Measurements from ENCODE around the gene EFTUD2. TPM values are rescaled to one million over a fixed set of nuclear protein-coding genes. Genes with fewer than 3 reads are reported as not detected.

EFTUD2 gene
- total and polyA plus RNA-seq, 2 of the 8 experiments (the other 6 are each of a cell fraction or from before 2014, with no cell fraction given) = 118 to 195 TPM

- H3K4ac ChIP-seq (replicated peaks; ENCODE audit: insufficient read length, low read depth, low read length) = no peak overlapping the region
- H3K4me2 ChIP-seq (ENCODE audit: insufficient read depth in 1 of 2, low read depth in 2 of 2, low read length in 2 of 2) = no peak overlapping the region
- H3K9ac ChIP-seq (replicated peaks in 1 of 4; ENCODE audit: extremely low read depth in 1 of 4, low read depth in 3 of 4, low read length in 3 of 4) = no peak overlapping the region
- FAIRE-seq = no peak
- POLR2A ChIA-PET (ENCODE audit: partially characterized antibody) = interaction anchor here (1.7 kb wide), 1 partner anchor 8 kb away, joined by 6 read pairs; no protein-coding TSS in a partner anchor
- H4K20me1 ChIP-seq (replicated peaks in 1 of 2; ENCODE audit: control insufficient read depth in 1 of 2, insufficient read depth in 2 of 2, low read length in 2 of 2) = peaks cover 0 to 11% of the 10 kb centered on the region in 2 experiments
- H2BK5ac ChIP-seq (ENCODE audit: low read depth, low read length) = no peak overlapping the region
- no peak overlapping the region for H2BK15ac ChIP-seq (ENCODE audit: low read length)
- DNase-seq (ENCODE audit: low read depth in 1 of 2, low spot score in 2 of 2) = no peak
- no peak overlapping the region for H3K23ac ChIP-seq (ENCODE audit: insufficient read length)
- CTCF ChIA-PET (ENCODE audit: partially characterized antibody) = interaction anchor here (0.6 to 1.6 kb wide), 5 partner anchors 27 to 1904 kb away, joined by 3 to 5 read pairs (median 3); partner anchors contain the start of gene ACBD4
- no peak overlapping the region for H3K14ac ChIP-seq (ENCODE audit: insufficient read length)
- no peak overlapping the region for H3K4me3 ChIP-seq (ENCODE audit: extremely low read depth in 1 of 4, insufficient read depth in 2 of 4, low read depth in 3 of 4, low read length in 4 of 4)
- H4K91ac ChIP-seq (replicated peaks; ENCODE audit: insufficient read length, low read length) = no peak overlapping the region
- no peaks in the 10 kb centered on the region for H3K27me3 ChIP-seq (replicated peaks in 1 of 4; ENCODE audit: control insufficient read depth in 3 of 4, extremely low read depth in 1 of 4, insufficient read depth in 3 of 4, low read length in 3 of 4)
- H3K56ac ChIP-seq (replicated peaks; ENCODE audit: insufficient read length, low read depth, low read length) = no peak overlapping the region
- H2AK5ac ChIP-seq (ENCODE audit: low read depth, low read length) = no peak overlapping the region
- H4K8ac ChIP-seq (ENCODE audit: extremely low read depth, insufficient read depth, low read length) = no peak overlapping the region
- no peak overlapping the region for H2BK12ac ChIP-seq (ENCODE audit: low read depth, low read length)
- peaks cover 2% of the 10 kb centered on the region; the same call in 1 of the 2 replicates for H3K79me1 ChIP-seq (ENCODE audit: low read depth, low read length)
- no peaks in the 10 kb centered on the region for H3K4me1 ChIP-seq (replicated peaks in 1 of 4; ENCODE audit: control insufficient read depth in 3 of 4, insufficient read depth in 4 of 4, low read length in 3 of 4)
- no peaks in the 10 kb centered on the region for H3K9me3 ChIP-seq (ENCODE audit: insufficient read depth in 2 of 2, low read depth in 1 of 2, low read length in 1 of 2)
- no peak overlapping the region for H3K18ac ChIP-seq (ENCODE audit: extremely low read depth, low read length)
- no peaks in the 10 kb centered on the region for H3K23me2 ChIP-seq (ENCODE audit: low read depth, low read length)
- no peak overlapping the region for H2AFZ ChIP-seq (ENCODE audit: low read length)
- no peak overlapping the region for H3K27ac ChIP-seq (ENCODE audit: low read depth, low read length)
- H3K79me2 ChIP-seq (ENCODE audit: control insufficient read depth in 1 of 2, insufficient read depth in 2 of 2, low read length in 2 of 2) = peaks cover 0 to 10% of the 10 kb centered on the region in 2 experiments; a peak in 1 of 4 replicates
- H2BK120ac ChIP-seq (replicated peaks; ENCODE audit: low read depth, low read length) = no peak overlapping the region
- H2BK20ac ChIP-seq (ENCODE audit: low read length) = no peak overlapping the region
- peaks cover 18 to 55% (median 45%) of the 10 kb centered on the region in 4 experiments; a peak in 7 of 8 replicates for H3K36me3 ChIP-seq (ENCODE audit: control insufficient read depth in 2 of 4, insufficient read depth in 4 of 4, low read length in 3 of 4)
- no peak overlapping the region for H4K5ac ChIP-seq (ENCODE audit: insufficient read length, low read depth, low read length)
- 95% methylated on average over 9 of the region's 10 CpGs; no CpG with 5 or more reads in 1 of the 2 experiments for WGBS, 2 experiments (ENCODE audit: extremely low coverage in 1 of 2, insufficient coverage in 1 of 2, insufficient read length in 1 of 2, insufficient replicate concordance in 2 of 2, low coverage in 1 of 2, low lambda C conversion rate in 2 of 2, missing lambda C conversion rate in 1 of 2)
- no peak for TF ChIP-seq FOSL1 (IDR thresholded peaks at IDR 0.05; ENCODE audit: insufficient read depth, low read depth, low read length)
- TF ChIP-seq HDAC2 (IDR thresholded peaks at IDR 0.05; ENCODE audit: borderline replicate concordance in 1 of 2, low read depth in 2 of 2, low read length in 2 of 2) = no peak
- TF ChIP-seq NRF1 (IDR thresholded peaks at IDR 0.05; ENCODE audit: low read depth, low read length) = no peak
- TF ChIP-seq CTBP2 (IDR thresholded peaks at IDR 0.05; ENCODE audit: borderline replicate concordance, insufficient read depth, insufficient read length, low read length) = no peak
- no peak for TF ChIP-seq SRF (IDR thresholded peaks at IDR 0.05; ENCODE audit: low read depth, low read length)
- no peak for TF ChIP-seq POLR2A (IDR thresholded peaks at IDR 0.05; ENCODE audit: control extremely low read depth in 1 of 2, low read depth in 2 of 2, low read length in 2 of 2)
- TF ChIP-seq E2F6 (IDR thresholded peaks at IDR 0.05) = no peak
Measured at GRCh38 chr17:44934745-44935105, 35.5 kb upstream of the EFTUD2 start.
